Right hindlimb (tissue), 1 donor: ENCODE measurements around the gene TJP2.

Experiments used
- DNase-seq: peaks from one replicate; pipeline ENCODE4 v3.0.0-alpha.2; 2018

TJP2 gene

DNA sequence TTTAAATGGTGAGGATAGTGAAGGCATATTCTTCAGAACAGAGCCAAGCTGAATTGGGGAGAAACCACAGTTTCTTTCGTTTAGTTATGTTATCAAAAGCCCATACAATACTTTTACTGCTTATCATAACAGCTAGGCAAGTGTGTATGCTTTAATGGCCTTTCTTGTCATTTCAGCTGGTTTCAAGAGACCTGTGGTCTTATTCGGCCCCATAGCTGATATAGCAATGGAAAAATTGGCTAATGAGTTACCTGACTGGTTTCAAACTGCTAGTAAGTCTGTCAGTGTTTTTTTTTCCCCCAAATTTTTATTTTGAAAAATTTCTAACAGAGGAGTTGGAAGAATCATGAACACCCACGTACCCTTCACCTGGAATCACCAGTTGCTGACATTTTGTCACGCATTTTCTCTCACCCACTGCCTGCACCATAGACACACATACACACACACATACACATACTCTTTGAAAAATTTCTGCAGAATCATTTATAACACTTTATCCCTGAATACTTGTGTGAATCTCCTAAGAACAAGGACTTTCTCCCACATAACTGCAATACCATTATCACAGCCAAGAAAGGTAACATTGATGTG, 63.7 kb downstream of the TJP2 start:
- DNase-seq = no peak

- DNase-seq = no peak
Measured at GRCh38 chr9:69243116-69243515, 69.0 kb downstream of the TJP2 start.

DNA sequence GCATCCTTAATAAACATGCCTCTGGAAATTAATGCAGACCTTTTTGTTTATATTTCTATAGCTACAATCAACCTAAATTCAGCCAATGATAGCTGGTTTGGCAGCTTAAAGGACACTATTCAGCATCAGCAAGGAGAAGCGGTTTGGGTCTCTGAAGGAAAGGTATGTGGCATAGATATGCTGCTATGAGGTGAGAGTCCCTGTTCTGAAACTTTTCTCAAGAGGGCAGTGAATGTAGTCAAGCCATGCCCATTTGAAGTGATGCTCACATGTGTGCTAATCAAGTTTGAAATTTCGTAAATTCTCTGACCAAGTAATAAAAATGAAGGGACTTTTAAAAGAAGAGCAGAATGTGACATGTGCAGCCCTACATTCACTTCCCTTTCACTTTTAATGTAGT, 72.6 kb downstream of the TJP2 start:
- DNase-seq = no peak

DNA sequence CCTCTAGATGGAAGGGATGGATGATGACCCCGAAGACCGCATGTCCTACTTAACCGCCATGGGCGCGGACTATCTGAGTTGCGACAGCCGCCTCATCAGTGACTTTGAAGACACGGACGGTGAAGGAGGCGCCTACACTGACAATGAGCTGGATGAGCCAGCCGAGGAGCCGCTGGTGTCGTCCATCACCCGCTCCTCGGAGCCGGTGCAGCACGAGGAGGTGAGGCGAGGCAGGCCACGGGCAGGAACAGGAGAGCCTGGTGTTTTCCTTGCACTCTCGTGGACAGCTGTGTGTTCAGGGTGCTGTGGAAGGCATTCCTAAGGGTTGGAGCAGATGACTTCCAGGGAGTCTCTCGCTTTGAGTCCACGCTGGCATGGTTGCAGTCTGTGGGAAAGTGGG, 73.9 kb downstream of the TJP2 start:
- no peak for DNase-seq

GRCh38 chr9:69249337-69249736, 75.3 kb downstream of the TJP2 start:
- no peak for DNase-seq

- no peak for DNase-seq
Measured at GRCh38 chr9:69250681-69251080, 76.6 kb downstream of the TJP2 start.

GRCh38 chr9:69252436-69252835, 78.4 kb downstream of the TJP2 start:
- no peak for DNase-seq

DNA sequence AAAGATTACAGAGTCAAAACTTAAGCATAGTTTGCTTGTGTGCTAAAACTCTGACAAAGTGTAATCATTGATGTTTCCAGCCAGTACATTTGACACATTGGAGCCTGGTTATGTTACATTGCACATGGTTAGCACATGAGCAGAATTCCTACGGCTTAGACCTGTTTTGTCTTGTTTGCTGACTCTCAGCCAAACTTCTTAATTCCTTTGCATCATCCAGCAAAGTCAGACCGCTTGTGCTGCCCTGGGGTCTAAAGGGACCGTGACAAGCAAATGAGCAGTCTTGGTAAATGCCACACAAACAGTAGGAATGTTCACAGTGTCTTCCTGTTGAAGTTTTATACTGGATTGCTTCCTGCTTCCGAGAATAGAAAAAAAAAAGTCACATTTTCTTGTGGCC, 79.0 kb downstream of the TJP2 start:
- DNase-seq = no peak

GRCh38 chr9:69254223-69254622, 80.1 kb downstream of the TJP2 start:
- DNase-seq = no peak

DNA sequence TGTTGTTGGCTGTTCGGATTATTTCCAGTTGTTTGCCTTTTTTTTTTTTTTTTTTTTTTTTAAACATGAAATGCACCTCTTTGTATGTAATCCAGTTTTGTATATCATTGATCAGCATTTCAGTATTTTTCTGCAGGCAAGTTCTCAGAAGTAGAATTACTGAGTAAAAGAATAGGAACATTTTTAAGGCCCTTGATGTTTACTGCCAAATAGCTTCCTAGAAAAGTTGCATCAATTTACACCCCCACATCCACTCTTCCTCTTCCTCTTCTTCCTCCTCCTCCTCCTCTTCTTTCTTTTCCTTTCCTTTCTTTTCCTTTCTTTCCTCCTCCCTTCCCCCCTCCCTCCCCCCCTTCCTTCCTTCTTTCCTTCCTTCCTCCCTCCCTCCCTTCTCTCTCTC, 81.5 kb downstream of the TJP2 start:
- DNase-seq = no peak

DNA sequence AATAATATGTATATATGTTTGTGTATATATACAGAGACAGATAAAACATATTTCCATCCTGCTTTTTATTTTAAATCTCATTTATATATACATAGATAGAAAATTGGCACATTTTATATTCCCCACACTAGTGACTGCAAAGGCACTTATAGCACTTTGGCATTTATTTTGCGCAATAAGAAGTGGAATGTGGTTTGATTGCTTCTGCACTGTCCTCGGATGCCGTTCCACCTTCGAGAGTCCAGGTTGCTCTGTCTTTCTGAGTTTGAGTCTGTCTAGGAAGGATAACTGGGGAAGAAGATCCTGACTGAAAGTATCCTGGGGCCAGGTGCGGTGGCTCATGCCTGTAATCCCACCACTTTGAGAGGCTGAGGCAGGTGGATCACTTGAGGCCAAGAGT, 84.5 kb downstream of the TJP2 start:
- no peak for DNase-seq

GRCh38 chr9:69260161-69260560, 86.1 kb downstream of the TJP2 start:
- no peak for DNase-seq

GRCh38 chr9:69261636-69262035, 87.6 kb downstream of the TJP2 start:
- DNase-seq = no peak

GRCh38 chr9:69264526-69264925, 90.4 kb downstream of the TJP2 start:
- DNase-seq = no peak

- DNase-seq = no peak
Measured at GRCh38 chr9:69265891-69266290, 91.8 kb downstream of the TJP2 start.

DNA sequence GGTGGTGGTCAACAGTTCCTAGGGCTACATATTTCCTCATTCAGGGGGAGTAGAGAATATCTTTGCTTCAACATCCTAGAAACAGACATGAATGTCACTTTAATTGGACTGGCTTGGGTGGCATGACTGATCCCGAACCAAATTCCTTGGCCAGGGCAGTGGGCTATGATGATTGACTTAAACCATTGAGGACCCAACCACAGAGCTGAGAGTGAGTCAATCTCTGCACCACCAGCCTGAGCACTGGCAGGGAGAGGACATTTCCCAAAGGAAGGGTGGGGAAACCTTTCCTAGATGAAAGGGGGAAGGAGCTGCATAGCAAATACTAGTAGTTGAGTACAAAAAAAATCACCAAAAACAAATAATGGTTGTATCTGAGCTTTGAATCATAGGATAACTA, 98.1 kb downstream of the TJP2 start:
- DNase-seq = no peak

DNA sequence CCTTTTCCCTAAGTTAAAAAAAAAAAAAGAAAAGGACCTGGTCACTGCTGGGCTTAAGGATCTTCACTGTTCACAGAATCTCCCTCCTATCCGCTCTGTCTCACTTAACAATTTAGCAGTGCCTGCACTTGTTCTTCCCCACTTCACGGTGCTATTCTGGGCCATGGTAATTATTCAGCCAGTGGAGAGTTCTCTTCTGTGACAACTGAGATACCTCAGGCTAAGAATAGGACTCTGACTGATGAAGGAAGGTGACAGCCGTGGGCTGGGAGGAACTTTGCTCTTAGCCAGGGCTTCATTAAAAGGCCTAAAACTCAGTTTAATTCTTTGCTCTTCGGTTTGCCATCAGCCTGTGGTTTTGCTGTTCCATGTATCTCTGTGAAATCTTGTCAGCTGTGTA, 99.1 kb downstream of the TJP2 start:
- no peak for DNase-seq

GRCh38 chr9:69276775-69277174, 102.7 kb downstream of the TJP2 start:
- no peak for DNase-seq

- no peak for DNase-seq
Measured at GRCh38 chr9:69279084-69279731, 105.1 kb downstream of the TJP2 start.

DNA sequence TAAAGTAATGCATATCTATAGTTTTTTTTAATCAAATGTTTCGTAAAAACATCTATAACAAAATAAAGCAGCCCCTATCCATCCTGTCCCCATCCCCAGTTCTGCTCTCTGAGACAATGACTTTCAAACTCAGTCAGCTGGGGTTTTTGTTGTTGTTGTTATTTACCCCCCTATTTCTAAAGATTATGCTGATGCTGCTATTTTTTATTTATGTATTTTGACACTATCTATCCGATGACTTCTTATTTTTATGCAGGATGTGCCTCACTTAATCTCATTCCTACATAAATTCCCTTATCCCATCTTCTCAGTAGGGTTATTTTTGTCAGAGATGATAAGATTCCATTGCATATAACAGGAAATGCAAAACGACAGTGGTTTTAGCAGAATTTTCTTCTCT, 105.7 kb downstream of the TJP2 start:
- DNase-seq = no peak

- no peak for DNase-seq
Measured at GRCh38 chr9:69283003-69283402, 108.9 kb downstream of the TJP2 start.

GRCh38 chr9:69292078-69292477, 118.0 kb downstream of the TJP2 start:
- DNase-seq = no peak

DNA sequence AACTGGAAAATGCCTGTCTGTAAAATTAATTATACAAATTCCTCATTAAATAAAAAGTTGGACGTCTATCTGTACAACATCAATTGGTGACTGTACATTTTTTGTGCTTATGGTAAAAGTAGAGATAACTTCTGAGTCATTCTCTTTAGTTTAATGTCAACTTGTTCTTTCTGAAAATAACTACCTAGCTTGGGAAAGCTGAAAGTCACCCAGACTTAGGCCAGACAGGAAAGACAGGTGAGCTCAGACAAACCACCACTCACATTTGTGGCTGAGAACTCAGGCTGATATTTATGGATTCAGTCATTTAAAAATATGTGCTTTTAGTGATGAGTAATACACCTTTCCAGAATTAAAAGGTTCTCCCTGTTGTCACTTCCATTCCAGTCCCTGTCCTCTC, 119.1 kb downstream of the TJP2 start:
- no peak for DNase-seq

GRCh38 chr9:69295872-69296552, 121.9 kb downstream of the TJP2 start:
- DNase-seq = no peak
